ENCODE data around the gene RNF223.

DNA sequence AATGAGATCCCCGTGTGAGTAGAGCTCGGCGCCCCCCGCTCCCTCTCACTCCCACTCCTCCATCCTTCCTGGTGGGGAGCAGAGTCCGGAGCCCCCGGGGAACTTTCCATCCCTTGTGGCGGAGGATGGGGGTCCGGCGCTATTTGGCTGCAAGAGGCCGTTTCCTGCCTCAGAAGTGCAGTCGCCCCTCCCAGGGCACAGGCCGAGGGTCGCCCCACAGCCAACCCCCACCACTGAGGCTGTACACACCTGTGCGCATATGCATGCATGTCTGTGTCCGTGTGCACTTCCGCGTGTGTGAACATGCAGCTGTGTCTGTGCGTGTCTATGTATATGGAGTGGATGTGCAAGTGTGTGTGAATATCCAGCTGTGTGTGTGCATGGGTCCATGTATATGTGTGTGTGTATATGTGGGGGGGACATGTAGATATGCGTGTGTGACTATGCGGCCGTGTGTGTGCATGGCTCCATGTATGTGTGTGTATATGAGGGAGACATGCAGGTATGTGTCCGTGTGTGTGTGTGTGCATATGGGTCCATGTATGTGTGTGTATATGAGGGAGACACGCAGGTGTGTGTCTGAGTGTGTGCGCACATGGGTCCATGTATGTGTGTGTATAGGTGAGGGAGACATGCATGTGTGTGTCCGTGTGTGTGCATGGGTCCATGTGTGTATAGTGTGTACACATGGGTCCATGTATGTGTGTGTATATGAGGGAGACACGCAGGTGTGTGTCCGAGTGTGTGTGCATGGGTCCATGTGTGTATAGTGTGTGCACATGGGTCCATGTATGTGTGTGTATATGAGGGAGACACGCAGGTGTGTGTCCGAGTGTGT is 21.9 kb downstream of the RNF223 start:
- TF ChIP-seq POLR2A (IDR thresholded peaks at IDR 0.05; ENCODE audit: low read depth, low read length) (no peak), POU2F2 (IDR thresholded peaks at IDR 0.05; ENCODE audit: low read depth, low read length) (no peak), TAF1 (IDR thresholded peaks at IDR 0.05; ENCODE audit: low read depth, low read length) (no peak)

All from GM12891 (cell line).